ENCODE data around the gene CHRNA9.

DNA sequence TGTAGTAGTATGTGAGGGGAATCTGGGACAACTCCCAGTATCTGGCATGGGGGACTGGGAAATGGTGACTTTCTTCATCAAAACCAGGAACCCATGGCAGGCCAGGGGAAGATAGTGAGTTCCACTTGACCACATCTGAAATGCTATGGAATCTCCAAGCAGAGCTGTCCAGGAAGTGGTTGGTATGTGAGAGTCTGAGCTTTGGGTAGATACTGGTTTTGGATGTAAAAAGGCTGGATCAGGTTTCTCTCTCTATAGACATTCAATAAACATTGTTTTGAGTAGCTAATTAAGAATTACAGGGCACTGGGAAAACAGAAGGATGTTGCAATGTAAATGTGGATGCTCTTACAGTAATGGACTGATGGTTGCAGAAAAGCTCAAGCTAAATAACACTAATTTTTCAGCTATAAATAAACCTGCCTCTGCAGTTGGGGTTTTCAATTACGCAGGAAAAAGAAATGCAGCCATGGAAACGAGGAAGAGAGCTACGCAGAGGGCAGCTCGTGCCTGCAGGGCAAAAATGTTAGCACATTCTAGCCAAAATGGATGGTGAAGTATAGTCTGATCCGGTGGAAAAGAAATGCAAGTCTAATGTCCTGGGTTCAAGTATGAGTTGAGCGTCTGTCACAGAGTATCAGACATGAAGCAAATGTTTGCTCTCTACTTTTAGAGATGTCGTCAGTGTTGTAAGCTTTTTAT lies 13.4 kb upstream of the CHRNA9 start:
- TF ChIP-seq SIN3A (IDR thresholded peaks at IDR 0.05; ENCODE audit: borderline replicate concordance, insufficient read depth, low read depth, low read length) (no peak), POLR2AphosphoS5 (IDR thresholded peaks at IDR 0.05; ENCODE audit: low read depth, low read length) (no peak)
- TF ChIP-seq, protein P1, sequence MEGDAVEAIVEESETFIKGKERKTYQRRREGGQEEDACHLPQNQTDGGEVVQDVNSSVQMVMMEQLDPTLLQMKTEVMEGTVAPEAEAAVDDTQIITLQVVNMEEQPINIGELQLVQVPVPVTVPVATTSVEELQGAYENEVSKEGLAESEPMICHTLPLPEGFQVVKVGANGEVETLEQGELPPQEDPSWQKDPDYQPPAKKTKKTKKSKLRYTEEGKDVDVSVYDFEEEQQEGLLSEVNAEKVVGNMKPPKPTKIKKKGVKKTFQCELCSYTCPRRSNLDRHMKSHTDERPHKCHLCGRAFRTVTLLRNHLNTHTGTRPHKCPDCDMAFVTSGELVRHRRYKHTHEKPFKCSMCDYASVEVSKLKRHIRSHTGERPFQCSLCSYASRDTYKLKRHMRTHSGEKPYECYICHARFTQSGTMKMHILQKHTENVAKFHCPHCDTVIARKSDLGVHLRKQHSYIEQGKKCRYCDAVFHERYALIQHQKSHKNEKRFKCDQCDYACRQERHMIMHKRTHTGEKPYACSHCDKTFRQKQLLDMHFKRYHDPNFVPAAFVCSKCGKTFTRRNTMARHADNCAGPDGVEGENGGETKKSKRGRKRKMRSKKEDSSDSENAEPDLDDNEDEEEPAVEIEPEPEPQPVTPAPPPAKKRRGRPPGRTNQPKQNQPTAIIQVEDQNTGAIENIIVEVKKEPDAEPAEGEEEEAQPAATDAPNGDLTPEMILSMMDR (IDR thresholded peaks at IDR 0.05): no peak
- TF ChIP-seq, protein P2, sequence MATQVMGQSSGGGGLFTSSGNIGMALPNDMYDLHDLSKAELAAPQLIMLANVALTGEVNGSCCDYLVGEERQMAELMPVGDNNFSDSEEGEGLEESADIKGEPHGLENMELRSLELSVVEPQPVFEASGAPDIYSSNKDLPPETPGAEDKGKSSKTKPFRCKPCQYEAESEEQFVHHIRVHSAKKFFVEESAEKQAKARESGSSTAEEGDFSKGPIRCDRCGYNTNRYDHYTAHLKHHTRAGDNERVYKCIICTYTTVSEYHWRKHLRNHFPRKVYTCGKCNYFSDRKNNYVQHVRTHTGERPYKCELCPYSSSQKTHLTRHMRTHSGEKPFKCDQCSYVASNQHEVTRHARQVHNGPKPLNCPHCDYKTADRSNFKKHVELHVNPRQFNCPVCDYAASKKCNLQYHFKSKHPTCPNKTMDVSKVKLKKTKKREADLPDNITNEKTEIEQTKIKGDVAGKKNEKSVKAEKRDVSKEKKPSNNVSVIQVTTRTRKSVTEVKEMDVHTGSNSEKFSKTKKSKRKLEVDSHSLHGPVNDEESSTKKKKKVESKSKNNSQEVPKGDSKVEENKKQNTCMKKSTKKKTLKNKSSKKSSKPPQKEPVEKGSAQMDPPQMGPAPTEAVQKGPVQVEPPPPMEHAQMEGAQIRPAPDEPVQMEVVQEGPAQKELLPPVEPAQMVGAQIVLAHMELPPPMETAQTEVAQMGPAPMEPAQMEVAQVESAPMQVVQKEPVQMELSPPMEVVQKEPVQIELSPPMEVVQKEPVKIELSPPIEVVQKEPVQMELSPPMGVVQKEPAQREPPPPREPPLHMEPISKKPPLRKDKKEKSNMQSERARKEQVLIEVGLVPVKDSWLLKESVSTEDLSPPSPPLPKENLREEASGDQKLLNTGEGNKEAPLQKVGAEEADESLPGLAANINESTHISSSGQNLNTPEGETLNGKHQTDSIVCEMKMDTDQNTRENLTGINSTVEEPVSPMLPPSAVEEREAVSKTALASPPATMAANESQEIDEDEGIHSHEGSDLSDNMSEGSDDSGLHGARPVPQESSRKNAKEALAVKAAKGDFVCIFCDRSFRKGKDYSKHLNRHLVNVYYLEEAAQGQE (IDR thresholded peaks at IDR 0.05; ENCODE audit: insufficient read depth in 1 of 2, low read depth in 2 of 2, low read length in 1 of 2): no peak
